ENCODE data around the gene ARHGEF40. TPM values are rescaled to one million over a fixed set of nuclear protein-coding genes. Genes with fewer than 3 reads are reported as not detected.
A peak's percentile ranks its signal among the peaks of the same experiment; 100 is the strongest.

The ARHGEF40 gene
- total RNA-seq, 4 donors from 2014 or later: 10.4 to 15.7 (median 12.9) TPM

GRCh38 chr14:21058903-21059302 is 11.2 kb upstream of the ARHGEF40 start:
- intact Hi-C loops (cut with DNase I; ENCODE audit: low total_unique reads): loop anchor here (5.0 kb wide), 1 partner anchor 38 kb away; the partner anchor contains the start of gene ZNF219
- H3K9me3 ChIP-seq: no peaks in the 10 kb centered on the region
- ATAC-seq (no peak), DNase-seq (no peak)
- TF ChIP-seq, protein P1, sequence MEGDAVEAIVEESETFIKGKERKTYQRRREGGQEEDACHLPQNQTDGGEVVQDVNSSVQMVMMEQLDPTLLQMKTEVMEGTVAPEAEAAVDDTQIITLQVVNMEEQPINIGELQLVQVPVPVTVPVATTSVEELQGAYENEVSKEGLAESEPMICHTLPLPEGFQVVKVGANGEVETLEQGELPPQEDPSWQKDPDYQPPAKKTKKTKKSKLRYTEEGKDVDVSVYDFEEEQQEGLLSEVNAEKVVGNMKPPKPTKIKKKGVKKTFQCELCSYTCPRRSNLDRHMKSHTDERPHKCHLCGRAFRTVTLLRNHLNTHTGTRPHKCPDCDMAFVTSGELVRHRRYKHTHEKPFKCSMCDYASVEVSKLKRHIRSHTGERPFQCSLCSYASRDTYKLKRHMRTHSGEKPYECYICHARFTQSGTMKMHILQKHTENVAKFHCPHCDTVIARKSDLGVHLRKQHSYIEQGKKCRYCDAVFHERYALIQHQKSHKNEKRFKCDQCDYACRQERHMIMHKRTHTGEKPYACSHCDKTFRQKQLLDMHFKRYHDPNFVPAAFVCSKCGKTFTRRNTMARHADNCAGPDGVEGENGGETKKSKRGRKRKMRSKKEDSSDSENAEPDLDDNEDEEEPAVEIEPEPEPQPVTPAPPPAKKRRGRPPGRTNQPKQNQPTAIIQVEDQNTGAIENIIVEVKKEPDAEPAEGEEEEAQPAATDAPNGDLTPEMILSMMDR (IDR thresholded peaks at IDR 0.05 in 4 of 5, conservative IDR thresholded peaks at IDR 0.05 in 1 of 5): no peak
- no peak for TF ChIP-seq POLR2A (IDR thresholded peaks at IDR 0.05)
- H3K27me3 ChIP-seq: no peaks in the 10 kb centered on the region
- H3K36me3 ChIP-seq: no peaks in the 10 kb centered on the region
- in situ Hi-C loops (cut with MboI; ENCODE audit: low sequenced_read_pairs in 4 of 4): loop anchor here in 1 of 4 donors (25.0 kb wide), 1 partner anchor 372 kb away; the partner anchor contains the start of genes ANG and RNASE4
- no peaks in the 10 kb centered on the region for H3K4me1 ChIP-seq
- H3K27ac ChIP-seq: no peak overlapping the region
- no peak overlapping the region for H3K4me3 ChIP-seq

GRCh38 chr14:21059842-21060613 is 10.1 kb upstream of the ARHGEF40 start:
- no peak for TF ChIP-seq POLR2A (IDR thresholded peaks at IDR 0.05)
- TF ChIP-seq, protein P1 (IDR thresholded peaks at IDR 0.05 in 4 of 5, conservative IDR thresholded peaks at IDR 0.05 in 1 of 5): no peak
- Histone ChIP-seq H3K27ac (no peak overlapping the region), H3K4me1 (no peaks in the 10 kb centered on the region), H3K4me3 (no peak overlapping the region), H3K36me3 (no peaks in the 10 kb centered on the region), H3K27me3 (no peaks in the 10 kb centered on the region), H3K9me3 (no peaks in the 10 kb centered on the region)
- DNase-seq (no peak), ATAC-seq (no peak)
- in situ Hi-C loops (cut with MboI; ENCODE audit: low sequenced_read_pairs in 4 of 4) (loop anchor here in 1 of 4 donors (25.0 kb wide), 1 partner anchor 373 kb away; the partner anchor contains the start of genes ANG and RNASE4), intact Hi-C loops (cut with DNase I; ENCODE audit: low total_unique reads) (loop anchor here (5.0 kb wide), 1 partner anchor 37 kb away; the partner anchor contains the start of gene ZNF219)

DNA sequence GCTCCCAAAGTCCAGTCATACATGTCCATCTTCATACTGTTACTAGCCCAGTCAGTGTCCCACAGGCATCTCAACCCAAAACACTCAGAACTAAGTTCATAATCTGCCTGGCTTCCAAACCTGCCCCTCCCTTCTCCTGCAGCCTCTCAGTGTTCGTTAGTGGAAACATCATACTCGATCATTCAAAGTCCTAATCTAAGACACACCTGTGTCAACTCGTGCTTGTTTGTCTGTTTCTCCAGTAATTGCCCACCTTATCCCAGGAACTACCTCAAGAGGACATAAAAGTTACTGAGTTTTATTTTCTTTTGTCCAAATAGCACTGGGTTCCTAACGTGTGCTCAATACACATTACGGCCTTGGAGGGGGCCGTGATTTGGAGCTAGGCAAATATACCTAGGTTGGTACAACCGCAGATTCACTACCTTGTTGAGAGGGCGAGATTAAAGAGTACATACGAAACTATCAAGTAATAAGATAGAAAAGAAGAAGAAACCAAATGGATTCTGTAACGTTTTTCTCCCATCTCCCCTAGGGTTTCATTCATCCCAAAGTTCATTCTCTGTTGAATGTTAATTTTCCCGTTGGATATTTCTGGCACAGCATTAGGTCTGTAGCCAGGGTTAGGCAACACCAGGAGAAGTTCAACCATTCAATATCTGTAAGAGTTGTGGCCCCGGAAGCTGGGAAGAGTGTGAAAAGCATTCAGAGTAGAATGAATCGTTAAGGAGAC is 9.3 kb upstream of the ARHGEF40 start:
- intact Hi-C loops (cut with DNase I; ENCODE audit: low total_unique reads): no loop called here
- Histone ChIP-seq H3K9me3 (no peaks in the 10 kb centered on the region), H3K4me1 (no peaks in the 10 kb centered on the region), H3K4me3 (no peak overlapping the region), H3K27ac (no peak overlapping the region), H3K36me3 (no peaks in the 10 kb centered on the region), H3K27me3 (no peaks in the 10 kb centered on the region)
- DNase-seq: no peak
- ATAC-seq: no peak
- TF ChIP-seq POLR2A (IDR thresholded peaks at IDR 0.05): no peak
- TF ChIP-seq, protein P1 (IDR thresholded peaks at IDR 0.05 in 4 of 5, conservative IDR thresholded peaks at IDR 0.05 in 1 of 5): no peak
- in situ Hi-C loops (cut with MboI; ENCODE audit: low sequenced_read_pairs in 4 of 4): loop anchor here in 1 of 4 donors (25.0 kb wide), 1 partner anchor 373 kb away; the partner anchor contains the start of genes ANG and RNASE4

DNA sequence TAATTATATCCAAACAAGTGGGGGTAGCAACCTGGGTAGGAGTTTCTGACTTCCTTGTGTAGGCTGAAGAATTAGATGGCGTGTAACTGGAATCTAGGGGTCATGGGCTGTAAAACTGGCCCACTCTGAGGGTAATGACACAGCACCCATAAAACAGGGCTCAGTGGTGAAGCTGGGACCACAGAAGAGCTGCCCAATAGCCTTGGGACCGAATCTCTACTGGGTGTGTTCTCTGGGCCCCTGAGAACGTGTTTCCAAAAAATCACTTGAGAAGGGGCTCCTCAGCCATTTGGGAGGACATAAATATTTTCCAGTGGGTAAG is 8.8 kb upstream of the ARHGEF40 start:
- Histone ChIP-seq H3K4me3 (no peak overlapping the region), H3K27me3 (no peaks in the 10 kb centered on the region), H3K36me3 (no peaks in the 10 kb centered on the region), H3K9me3 (no peaks in the 10 kb centered on the region), H3K27ac (no peak overlapping the region), H3K4me1 (no peaks in the 10 kb centered on the region)
- no peak for ATAC-seq
- in situ Hi-C loops (cut with MboI; ENCODE audit: low sequenced_read_pairs in 4 of 4): loop anchor here in 1 of 4 donors (25.0 kb wide), 1 partner anchor 374 kb away; the partner anchor contains the start of genes ANG and RNASE4
- intact Hi-C loops (cut with DNase I; ENCODE audit: low total_unique reads): no loop called here
- no peak for DNase-seq
- TF ChIP-seq POLR2A (IDR thresholded peaks at IDR 0.05): no peak

- in situ Hi-C loops (cut with MboI; ENCODE audit: low sequenced_read_pairs in 4 of 4) (loop anchor here in 1 of 4 donors (25.0 kb wide), 1 partner anchor 376 kb away; the partner anchor contains the start of genes ANG and RNASE4), intact Hi-C loops (cut with DNase I; ENCODE audit: low total_unique reads) (no loop called here)
- TF ChIP-seq, protein P1 (IDR thresholded peaks at IDR 0.05 in 4 of 5, conservative IDR thresholded peaks at IDR 0.05 in 1 of 5): no peak
- no peak for TF ChIP-seq POLR2A (IDR thresholded peaks at IDR 0.05)
- Histone ChIP-seq H3K9me3 (no peaks in the 10 kb centered on the region), H3K27me3 (no peaks in the 10 kb centered on the region), H3K36me3 (no peaks in the 10 kb centered on the region), H3K27ac (no peak overlapping the region), H3K4me3 (no peak overlapping the region), H3K4me1 (peaks cover under 1 to 1% of the 10 kb centered on the region in 2 donors)
- ATAC-seq: peak; percentile 73 to 81
- peak in 1 of 2 donors; percentile 42 for DNase-seq
Measured at GRCh38 chr14:21063479-21063878, 6.6 kb upstream of the ARHGEF40 start.
